ENCODE data around the gene DCTN4. TPM values are rescaled to one million over a fixed set of nuclear protein-coding genes. Genes with fewer than 3 reads are reported as not detected.
A peak's percentile ranks its signal among the peaks of the same experiment; 100 is the strongest.
"Not testable (repeated sequence)": the region's sequence is repeated elsewhere in the genome, so short reads cannot be mapped to it uniquely, and the experiment has no call there.

DCTN4 gene
- total and polyA plus RNA-seq, 9 of the 15 experiments (the other 6 are each of a cell fraction or from before 2014, with no cell fraction given) = 20.4 to 64.9 (median 49.9) TPM

- no peak for TF ChIP-seq TFE3 (CRISPR knock-in tag; IDR thresholded peaks at IDR 0.05)
- TF ChIP-seq JUND (IDR thresholded peaks at IDR 0.05; ENCODE audit: borderline replicate concordance, low read depth, low read length) = 0 out of 2 replicates have a peak, but pooled peaks have one; percentile 28
- no peak for TF ChIP-seq JUND (tag; IDR thresholded peaks at IDR 0.05; ENCODE audit: borderline replicate concordance, low read depth, low read length)
- TF ChIP-seq ZNF316 (IDR thresholded peaks at IDR 0.05) = peak; percentile 42
- TF ChIP-seq RBM25 (IDR thresholded peaks at IDR 0.05; ENCODE audit: low read depth, low read length, severe bottlenecking) = no peak
Observed at GRCh38 chr5:150750469-150750868, 8.3 kb downstream of the DCTN4 start (continued).

GRCh38 chr5:150743142-150743488, 15.7 kb downstream of the DCTN4 start:
- CTCF ChIA-PET (ENCODE audit: low intra/inter-chr PET ratio); H3K4me2 ChIP-seq (ENCODE audit: insufficient read depth, low read length); FAIRE-seq; ATAC-seq; H4K20me1 ChIP-seq (replicated peaks; ENCODE audit: control insufficient read depth, insufficient read depth, low read length); H3K9me3 ChIP-seq (replicated peaks; ENCODE audit: control insufficient read depth, insufficient read depth, low read depth, low read length); intact Hi-C loops (cut with micrococcal nuclease); H3K9ac ChIP-seq (ENCODE audit: insufficient read depth in 1 of 2, low read depth in 2 of 2, low read length in 2 of 2); in situ Hi-C loops (cut with MboI); H3K27ac ChIP-seq (ENCODE audit: extremely low read depth, low read depth, low read length); DNase-seq (ENCODE audit: extremely low read depth in 1 of 4, low spot score in 3 of 4); H3K4me1 ChIP-seq (replicated peaks in 1 of 2; ENCODE audit: control insufficient read depth in 2 of 2, insufficient read depth in 2 of 2, low read length in 2 of 2); H3K9me1 ChIP-seq (ENCODE audit: control insufficient read depth, insufficient read depth, low read length); H3K27me3 ChIP-seq (ENCODE audit: control insufficient read depth in 2 of 2, insufficient read depth in 2 of 2, low read length in 2 of 2); BruUV-seq (replicated peaks); H2AFZ ChIP-seq (ENCODE audit: low read depth, low read length); H3K4me3 ChIP-seq: not testable (repeated sequence)
- peaks cover 30% of the 10 kb centered on the region for H3K79me2 ChIP-seq (ENCODE audit: control insufficient read depth, insufficient read depth, low read length)
- H3K36me3 ChIP-seq (ENCODE audit: control insufficient read depth, insufficient read depth, low read length) = peaks cover 19% of the 10 kb centered on the region
- POLR2A ChIA-PET = interaction anchor here (0.7 kb wide), 1 partner anchor 95 kb away, joined by 3 read pairs; no protein-coding TSS in a partner anchor
- WGBS (ENCODE audit: insufficient coverage, low coverage, missing lambda C conversion rate) = 78% methylated on average over 6 of the region's 9 CpGs
